Stimulated activated CD8-positive, alpha-beta memory T cell treated with anti-CD3 and anti-CD28 coated beads, Interleukin-15, amount 100 ng/mL, for 1 hour (primary cell): Measurements from ENCODE around the gene RNF2.

Experiments
- DNase-seq: peaks from one replicate; pipeline ENCODE4 v3.0.0-alpha.2; 2020; ENCODE audit warnings: low read depth

Gene RNF2

GRCh38 chr1:185096531-185096930, 51.2 kb downstream of the RNF2 start:
- no peak for DNase-seq

GRCh38 chr1:185104083-185104482, 58.7 kb downstream of the RNF2 start:
- DNase-seq = no peak

- no peak for DNase-seq
Observed at GRCh38 chr1:185105121-185105520, 59.8 kb downstream of the RNF2 start.

GRCh38 chr1:185108321-185108720, 63.0 kb downstream of the RNF2 start:
- no peak for DNase-seq

GRCh38 chr1:185110145-185110544, 64.8 kb downstream of the RNF2 start:
- no peak for DNase-seq

- DNase-seq = no peak
Observed at GRCh38 chr1:185111873-185112272, 66.5 kb downstream of the RNF2 start.

- no peak for DNase-seq
Observed at GRCh38 chr1:185112356-185112755, 67.0 kb downstream of the RNF2 start.

GRCh38 chr1:185129708-185130107, 84.3 kb downstream of the RNF2 start:
- DNase-seq = no peak

GRCh38 chr1:185132534-185132933, 87.2 kb downstream of the RNF2 start:
- no peak for DNase-seq

GRCh38 chr1:185137896-185138545, 92.7 kb downstream of the RNF2 start:
- no peak for DNase-seq

GRCh38 chr1:185139246-185139645, 93.9 kb downstream of the RNF2 start:
- no peak for DNase-seq

GRCh38 chr1:185144233-185144632, 98.9 kb downstream of the RNF2 start:
- no peak for DNase-seq

- DNase-seq = no peak
Observed at GRCh38 chr1:185151215-185151614, 105.9 kb downstream of the RNF2 start.
